Type B pancreatic cell (in vitro differentiated cells): Measurements from ENCODE around the gene XRCC5. TPM values are rescaled to one million over a fixed set of nuclear protein-coding genes. Genes with fewer than 3 reads are reported as not detected.

ENCODE experiments used
- DNase-seq: peaks from one replicate; pipeline ENCODE4 v3.0.0; 2021; ENCODE audit warnings: mixed read lengths; ENCODE audit not compliant: unreplicated experiment; ENCODE audit errors: extremely low spot score
- H3K27ac Mint-ChIP-seq: 2 replicates; pipeline ENCODE4 v1.8.0; 2021; ENCODE audit warnings: mild to moderate bottlenecking, mixed read lengths
- H3K27me3 Mint-ChIP-seq: 2 replicates; pipeline ENCODE4 v1.8.0; 2021; ENCODE audit warnings: mixed read lengths
- H3K36me3 Mint-ChIP-seq: 2 replicates; pipeline ENCODE4 v1.8.0; 2021; ENCODE audit warnings: mixed read lengths
- H3K4me1 Mint-ChIP-seq: one replicate; pipeline ENCODE4 v1.8.0; 2021; ENCODE audit warnings: mixed read lengths; ENCODE audit not compliant: unreplicated experiment
- H3K4me3 Mint-ChIP-seq: 2 replicates; pipeline ENCODE4 v1.8.0; 2021; ENCODE audit warnings: mild to moderate bottlenecking, mixed read lengths
- H3K9me3 Mint-ChIP-seq: 2 replicates; pipeline ENCODE4 v1.8.0; 2021; ENCODE audit warnings: mixed read lengths
- CTCF ChIP-seq: fragments of 200-600 bp; sonication (generic); conservative IDR thresholded peaks from 2 replicates; pipeline ENCODE4 v1.5.0; 2021; ENCODE audit warnings: antibody characterized with exemption, mild to moderate bottlenecking
- total RNA-seq: library from RNA; stranded (reverse); gene quantifications from 2 replicates; pipeline ENCODE4 v1.2.1, GENCODE V29; 2021; ENCODE audit warnings: low replicate concordance

Gene XRCC5
- total RNA-seq, 1 donor from 2014 or later = 349 TPM

DNA sequence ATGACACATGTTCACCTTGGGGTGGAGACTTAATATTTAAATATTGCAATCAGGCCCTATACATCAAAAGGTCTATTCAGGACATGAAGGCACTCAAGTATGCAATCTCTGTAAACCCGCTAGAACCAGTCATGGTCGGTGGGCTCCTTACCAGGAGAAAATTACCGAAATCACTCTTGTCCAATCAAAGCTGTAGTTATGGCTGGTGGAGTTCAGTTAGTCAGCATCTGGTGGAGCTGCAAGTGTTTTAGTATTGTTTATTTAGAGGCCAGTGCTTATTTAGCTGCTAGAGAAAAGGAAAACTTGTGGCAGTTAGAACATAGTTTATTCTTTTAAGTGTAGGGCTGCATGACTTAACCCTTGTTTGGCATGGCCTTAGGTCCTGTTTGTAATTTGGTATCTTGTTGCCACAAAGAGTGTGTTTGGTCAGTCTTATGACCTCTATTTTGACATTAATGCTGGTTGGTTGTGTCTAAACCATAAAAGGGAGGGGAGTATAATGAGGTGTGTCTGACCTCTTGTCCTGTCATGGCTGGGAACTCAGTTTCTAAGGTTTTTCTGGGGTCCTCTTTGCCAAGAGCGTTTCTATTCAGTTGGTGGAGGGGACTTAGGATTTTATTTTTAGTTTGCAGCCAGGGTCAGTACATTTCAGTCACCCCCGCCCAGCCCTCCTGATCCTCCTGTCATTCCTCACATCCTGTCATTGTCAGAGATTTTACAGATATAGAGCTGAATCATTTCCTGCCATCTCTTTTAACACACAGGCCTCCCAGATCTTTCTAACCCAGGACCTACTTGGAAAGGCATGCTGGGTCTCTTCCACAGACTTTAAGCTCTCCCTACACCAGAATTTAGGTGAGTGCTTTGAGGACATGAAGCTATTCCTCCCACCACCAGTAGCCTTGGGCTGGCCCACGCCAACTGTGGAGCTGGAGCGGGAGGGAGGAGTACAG is 108.1 kb downstream of the XRCC5 start:
- Mint-ChIP-seq H3K4me3 (no peak overlapping the region), H3K9me3 (no peaks in the 10 kb centered on the region), H3K27ac (no peak overlapping the region), H3K4me1 (peaks cover 17% of the 10 kb centered on the region), H3K36me3 (peaks cover 3% of the 10 kb centered on the region), H3K27me3 (no peaks in the 10 kb centered on the region)
- DNase-seq = no peak
- no peak for TF ChIP-seq CTCF

DNA sequence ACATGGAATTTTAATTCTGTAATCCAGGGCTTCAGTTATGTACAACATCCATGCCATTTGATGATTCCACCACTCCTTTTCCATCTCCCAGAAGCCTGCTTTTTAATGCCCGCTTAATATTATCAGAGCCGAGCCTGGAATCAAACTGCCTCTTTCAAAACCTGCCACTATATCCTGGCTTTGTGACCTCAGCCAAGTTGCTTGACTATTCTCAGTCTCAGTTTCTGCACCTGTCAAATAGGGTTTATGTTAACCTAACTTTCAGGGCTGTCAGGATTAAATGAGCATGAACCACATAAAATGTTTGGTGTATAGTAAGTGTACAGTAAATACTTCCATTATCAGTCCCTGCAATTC is 108.7 kb downstream of the XRCC5 start:
- peaks cover 3% of the 10 kb centered on the region for H3K36me3 Mint-ChIP-seq
- DNase-seq = no peak
- no peak for TF ChIP-seq CTCF
- no peak overlapping the region for H3K4me3 Mint-ChIP-seq
- peaks cover 17% of the 10 kb centered on the region for H3K4me1 Mint-ChIP-seq
- no peak overlapping the region for H3K27ac Mint-ChIP-seq
- H3K9me3 Mint-ChIP-seq = no peaks in the 10 kb centered on the region
- H3K27me3 Mint-ChIP-seq = no peaks in the 10 kb centered on the region

DNA sequence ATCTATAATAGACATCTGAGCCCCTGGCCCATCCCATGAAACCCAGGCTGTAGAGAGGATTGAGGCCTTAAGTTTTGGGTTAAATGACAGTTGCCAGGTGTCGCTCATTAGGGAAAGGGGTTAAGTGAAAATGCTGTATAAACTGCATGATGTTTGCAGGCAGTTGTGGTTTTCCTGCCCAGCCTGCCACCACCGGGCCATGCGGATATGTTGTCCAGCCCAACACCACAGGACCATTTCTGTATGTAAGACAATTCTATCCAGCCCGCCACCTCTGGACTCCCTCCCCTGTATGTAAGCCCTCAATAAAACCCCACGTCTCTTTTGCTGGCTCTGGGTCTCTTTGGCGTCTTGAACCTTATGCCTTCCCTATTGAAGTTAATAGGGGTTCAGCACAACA is 110.7 kb downstream of the XRCC5 start:
- peaks cover 3% of the 10 kb centered on the region for H3K36me3 Mint-ChIP-seq
- no peaks in the 10 kb centered on the region for H3K9me3 Mint-ChIP-seq
- H3K4me3 Mint-ChIP-seq = no peak overlapping the region
- no peak for TF ChIP-seq CTCF
- no peak for DNase-seq
- H3K27me3 Mint-ChIP-seq = no peaks in the 10 kb centered on the region
- peaks cover 17% of the 10 kb centered on the region for H3K4me1 Mint-ChIP-seq
- H3K27ac Mint-ChIP-seq = no peak overlapping the region

- no peak for TF ChIP-seq CTCF
- Mint-ChIP-seq H3K27ac (no peak overlapping the region), H3K4me3 (no peak overlapping the region)
These were observed 111.8 kb downstream of the XRCC5 start for GRCh38 chr2:216220976-216221375.

GRCh38 chr2:216221811-216222210 is 112.7 kb downstream of the XRCC5 start:
- DNase-seq = peak; percentile 15
- H3K27me3 Mint-ChIP-seq = no peaks in the 10 kb centered on the region
- no peak for TF ChIP-seq CTCF

More at GRCh38 chr2:216220976-216221375, 111.8 kb downstream of the XRCC5 start:
- H3K9me3 Mint-ChIP-seq = no peaks in the 10 kb centered on the region
- no peak for DNase-seq
- no peaks in the 10 kb centered on the region for H3K27me3 Mint-ChIP-seq
- H3K4me1 Mint-ChIP-seq = peaks cover 17% of the 10 kb centered on the region
- H3K36me3 Mint-ChIP-seq = peaks cover 3% of the 10 kb centered on the region

More at GRCh38 chr2:216221811-216222210, 112.7 kb downstream of the XRCC5 start:
- H3K27ac Mint-ChIP-seq = no peak overlapping the region
- H3K4me1 Mint-ChIP-seq = peaks cover 13% of the 10 kb centered on the region
- H3K36me3 Mint-ChIP-seq = peaks cover 3% of the 10 kb centered on the region
- H3K9me3 Mint-ChIP-seq = no peaks in the 10 kb centered on the region
- H3K4me3 Mint-ChIP-seq = no peak overlapping the region
